SU-DHL-6 (cell line): ENCODE results near the gene MED27.

Experiments
- EZH2phosphoT487 ChIP-seq: fragments of 200-600 bp; sonication (generic), shearing (Covaris generic); conservative IDR thresholded peaks from 2 replicates; pipeline ENCODE4 v1.6.1; 2018; ENCODE audit warnings: mild to moderate bottlenecking, antibody characterized with exemption, low read length, moderate library complexity, mixed read lengths
- TF ChIP-seq, protein P1 (sequence below): fragments of 200-600 bp; sonication (generic); IDR thresholded peaks from one replicate; pipeline ENCODE4 v1.5.1; 2017; ENCODE audit warnings: antibody characterized with exemption, mild to moderate bottlenecking, low read length, moderate library complexity; ENCODE audit not compliant: insufficient read depth, poor library complexity, severe bottlenecking

DNA sequence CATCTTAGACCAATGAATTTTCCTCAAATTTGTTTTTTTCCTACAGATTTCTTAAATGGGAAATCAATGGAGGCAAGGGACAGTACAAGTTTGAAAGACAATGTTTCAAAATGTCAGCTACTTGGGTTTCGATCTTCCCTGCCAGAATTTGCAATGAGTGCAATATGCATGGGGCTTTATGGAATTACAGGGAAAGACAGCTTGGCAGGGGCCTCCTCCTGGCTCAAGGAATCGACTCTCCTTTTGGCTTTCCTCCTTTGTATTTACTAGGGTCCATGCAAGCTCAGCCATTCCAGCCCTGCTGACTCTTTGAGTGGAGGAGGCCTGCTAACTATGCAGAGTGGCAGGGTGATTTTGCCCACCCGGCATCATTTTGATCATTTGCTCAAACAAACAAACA, 63.2 kb downstream of the MED27 start:
- TF ChIP-seq, protein P1, sequence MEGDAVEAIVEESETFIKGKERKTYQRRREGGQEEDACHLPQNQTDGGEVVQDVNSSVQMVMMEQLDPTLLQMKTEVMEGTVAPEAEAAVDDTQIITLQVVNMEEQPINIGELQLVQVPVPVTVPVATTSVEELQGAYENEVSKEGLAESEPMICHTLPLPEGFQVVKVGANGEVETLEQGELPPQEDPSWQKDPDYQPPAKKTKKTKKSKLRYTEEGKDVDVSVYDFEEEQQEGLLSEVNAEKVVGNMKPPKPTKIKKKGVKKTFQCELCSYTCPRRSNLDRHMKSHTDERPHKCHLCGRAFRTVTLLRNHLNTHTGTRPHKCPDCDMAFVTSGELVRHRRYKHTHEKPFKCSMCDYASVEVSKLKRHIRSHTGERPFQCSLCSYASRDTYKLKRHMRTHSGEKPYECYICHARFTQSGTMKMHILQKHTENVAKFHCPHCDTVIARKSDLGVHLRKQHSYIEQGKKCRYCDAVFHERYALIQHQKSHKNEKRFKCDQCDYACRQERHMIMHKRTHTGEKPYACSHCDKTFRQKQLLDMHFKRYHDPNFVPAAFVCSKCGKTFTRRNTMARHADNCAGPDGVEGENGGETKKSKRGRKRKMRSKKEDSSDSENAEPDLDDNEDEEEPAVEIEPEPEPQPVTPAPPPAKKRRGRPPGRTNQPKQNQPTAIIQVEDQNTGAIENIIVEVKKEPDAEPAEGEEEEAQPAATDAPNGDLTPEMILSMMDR, result no peak
- TF ChIP-seq EZH2phosphoT487, result no peak
